ENCODE measurements around the gene TFCP2L1. TPM values are rescaled to one million over a fixed set of nuclear protein-coding genes. Genes with fewer than 3 reads are reported as not detected.

The TFCP2L1 gene
- total RNA-seq, 1 donor = under 0.01 TPM

- H3K27ac ChIP-seq (ENCODE audit: low read depth, low read length) = no peak overlapping the region
- no peaks in the 10 kb centered on the region for H3K4me1 ChIP-seq (ENCODE audit: insufficient read depth, low read length)
- DNase-seq (ENCODE audit: insufficient read length, low spot score, missing footprints) = no peak
- H3K36me3 ChIP-seq (ENCODE audit: insufficient read depth, low read length) = no peaks in the 10 kb centered on the region
- no peak overlapping the region for H3K4me2 ChIP-seq (ENCODE audit: insufficient read depth, low read length)
- no peak overlapping the region for H3K4me3 ChIP-seq (ENCODE audit: insufficient read depth, low read length)
- peaks cover 23% of the 10 kb centered on the region for H3K27me3 ChIP-seq (ENCODE audit: insufficient read depth, low read length)
- no peaks in the 10 kb centered on the region for H3K79me2 ChIP-seq (ENCODE audit: insufficient read depth, low read length)
- H4K20me1 ChIP-seq (ENCODE audit: insufficient read depth, low read length) = no peaks in the 10 kb centered on the region
- no peak overlapping the region for H2AFZ ChIP-seq (ENCODE audit: low read length)
- no peak for TF ChIP-seq CTCF (IDR thresholded peaks at IDR 0.05; ENCODE audit: extremely low read depth, low read depth, low read length)
- no peaks in the 10 kb centered on the region for H3K9me3 ChIP-seq (ENCODE audit: low read depth, low read length)
These were observed 24.8 kb upstream of the TFCP2L1 start for GRCh38 chr2:121309801-121310200.

GRCh38 chr2:121309323-121309722 lies 24.3 kb upstream of the TFCP2L1 start:
- TF ChIP-seq CTCF (IDR thresholded peaks at IDR 0.05; ENCODE audit: extremely low read depth, low read depth, low read length) = no peak
- Histone ChIP-seq H3K4me2 (ENCODE audit: insufficient read depth, low read length) (no peak overlapping the region), H3K27me3 (ENCODE audit: insufficient read depth, low read length) (peaks cover 23% of the 10 kb centered on the region), H3K4me3 (ENCODE audit: insufficient read depth, low read length) (no peak overlapping the region), H4K20me1 (ENCODE audit: insufficient read depth, low read length) (no peaks in the 10 kb centered on the region), H3K4me1 (ENCODE audit: insufficient read depth, low read length) (no peaks in the 10 kb centered on the region), H3K79me2 (ENCODE audit: insufficient read depth, low read length) (no peaks in the 10 kb centered on the region), H3K9me3 (ENCODE audit: low read depth, low read length) (no peaks in the 10 kb centered on the region), H3K36me3 (ENCODE audit: insufficient read depth, low read length) (no peaks in the 10 kb centered on the region), H2AFZ (ENCODE audit: low read length) (no peak overlapping the region), H3K27ac (ENCODE audit: low read depth, low read length) (no peak overlapping the region)
- DNase-seq (ENCODE audit: insufficient read length, low spot score, missing footprints) = no peak

- Histone ChIP-seq H3K4me1 (ENCODE audit: insufficient read depth, low read length) (no peaks in the 10 kb centered on the region), H3K4me2 (ENCODE audit: insufficient read depth, low read length) (no peak overlapping the region), H3K27ac (ENCODE audit: low read depth, low read length) (no peak overlapping the region), H4K20me1 (ENCODE audit: insufficient read depth, low read length) (no peaks in the 10 kb centered on the region), H2AFZ (ENCODE audit: low read length) (no peak overlapping the region), H3K27me3 (ENCODE audit: insufficient read depth, low read length) (peaks cover 29% of the 10 kb centered on the region), H3K36me3 (ENCODE audit: insufficient read depth, low read length) (no peaks in the 10 kb centered on the region), H3K9me3 (ENCODE audit: low read depth, low read length) (no peaks in the 10 kb centered on the region), H3K4me3 (ENCODE audit: insufficient read depth, low read length) (no peak overlapping the region), H3K79me2 (ENCODE audit: insufficient read depth, low read length) (no peaks in the 10 kb centered on the region)
- TF ChIP-seq CTCF (IDR thresholded peaks at IDR 0.05; ENCODE audit: extremely low read depth, low read depth, low read length) = no peak
- no peak for DNase-seq (ENCODE audit: insufficient read length, low spot score, missing footprints)
These were observed 22.0 kb upstream of the TFCP2L1 start for GRCh38 chr2:121307048-121307447.

GRCh38 chr2:121304941-121305340 lies 19.9 kb upstream of the TFCP2L1 start:
- Histone ChIP-seq H3K27me3 (ENCODE audit: insufficient read depth, low read length) (peaks cover 21% of the 10 kb centered on the region), H3K4me1 (ENCODE audit: insufficient read depth, low read length) (no peaks in the 10 kb centered on the region)
- no peak for TF ChIP-seq CTCF (IDR thresholded peaks at IDR 0.05; ENCODE audit: extremely low read depth, low read depth, low read length)

More at GRCh38 chr2:121304941-121305340, 19.9 kb upstream of the TFCP2L1 start:
- Histone ChIP-seq H4K20me1 (ENCODE audit: insufficient read depth, low read length) (no peaks in the 10 kb centered on the region), H3K4me2 (ENCODE audit: insufficient read depth, low read length) (no peak overlapping the region), H3K79me2 (ENCODE audit: insufficient read depth, low read length) (no peaks in the 10 kb centered on the region), H3K9me3 (ENCODE audit: low read depth, low read length) (no peaks in the 10 kb centered on the region), H3K36me3 (ENCODE audit: insufficient read depth, low read length) (no peaks in the 10 kb centered on the region), H3K4me3 (ENCODE audit: insufficient read depth, low read length) (no peak overlapping the region), H3K27ac (ENCODE audit: low read depth, low read length) (no peak overlapping the region), H2AFZ (ENCODE audit: low read length) (no peak overlapping the region)
- no peak for DNase-seq (ENCODE audit: insufficient read length, low spot score, missing footprints)
